ENCODE data around the gene C1orf226.

C1orf226 gene, protein sequence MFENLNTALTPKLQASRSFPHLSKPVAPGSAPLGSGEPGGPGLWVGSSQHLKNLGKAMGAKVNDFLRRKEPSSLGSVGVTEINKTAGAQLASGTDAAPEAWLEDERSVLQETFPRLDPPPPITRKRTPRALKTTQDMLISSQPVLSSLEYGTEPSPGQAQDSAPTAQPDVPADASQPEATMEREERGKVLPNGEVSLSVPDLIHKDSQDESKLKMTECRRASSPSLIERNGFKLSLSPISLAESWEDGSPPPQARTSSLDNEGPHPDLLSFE

DNA sequence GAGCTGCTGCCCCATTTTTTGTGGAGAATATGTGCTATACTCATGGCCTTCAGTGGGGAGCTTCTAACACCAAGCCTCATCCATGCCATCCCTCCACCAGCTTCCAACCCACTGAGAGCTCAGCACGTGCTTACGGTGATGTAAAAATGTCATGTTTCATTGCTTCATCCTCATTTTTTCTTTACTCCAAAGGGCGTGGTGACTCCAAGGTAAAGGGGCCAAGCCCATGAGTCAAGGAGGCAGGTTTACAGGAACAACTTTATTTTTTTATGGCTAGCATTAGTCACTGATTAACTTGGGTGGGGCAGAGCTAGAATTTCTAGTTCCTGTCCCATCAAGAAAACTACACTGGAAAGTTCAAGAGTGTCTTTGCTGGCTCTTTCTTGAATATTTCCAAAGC lies at the start of gene C1orf226:
Gene C1orf226 (plus strand): TSS at position 346 of the 400 bp plus-strand sequence. CDS start 174 bp downstream, outside the sequence.
- DNase-seq (ENCODE audit: low read depth) = no peak
- TF ChIP-seq, protein P1, sequence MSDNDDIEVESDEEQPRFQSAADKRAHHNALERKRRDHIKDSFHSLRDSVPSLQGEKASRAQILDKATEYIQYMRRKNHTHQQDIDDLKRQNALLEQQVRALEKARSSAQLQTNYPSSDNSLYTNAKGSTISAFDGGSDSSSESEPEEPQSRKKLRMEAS (IDR thresholded peaks at IDR 0.05; ENCODE audit: low read depth, low read length) = no peak
- no peak for TF ChIP-seq MYC (IDR thresholded peaks at IDR 0.05; ENCODE audit: low read depth, low read length)
- TF ChIP-seq, protein P2, sequence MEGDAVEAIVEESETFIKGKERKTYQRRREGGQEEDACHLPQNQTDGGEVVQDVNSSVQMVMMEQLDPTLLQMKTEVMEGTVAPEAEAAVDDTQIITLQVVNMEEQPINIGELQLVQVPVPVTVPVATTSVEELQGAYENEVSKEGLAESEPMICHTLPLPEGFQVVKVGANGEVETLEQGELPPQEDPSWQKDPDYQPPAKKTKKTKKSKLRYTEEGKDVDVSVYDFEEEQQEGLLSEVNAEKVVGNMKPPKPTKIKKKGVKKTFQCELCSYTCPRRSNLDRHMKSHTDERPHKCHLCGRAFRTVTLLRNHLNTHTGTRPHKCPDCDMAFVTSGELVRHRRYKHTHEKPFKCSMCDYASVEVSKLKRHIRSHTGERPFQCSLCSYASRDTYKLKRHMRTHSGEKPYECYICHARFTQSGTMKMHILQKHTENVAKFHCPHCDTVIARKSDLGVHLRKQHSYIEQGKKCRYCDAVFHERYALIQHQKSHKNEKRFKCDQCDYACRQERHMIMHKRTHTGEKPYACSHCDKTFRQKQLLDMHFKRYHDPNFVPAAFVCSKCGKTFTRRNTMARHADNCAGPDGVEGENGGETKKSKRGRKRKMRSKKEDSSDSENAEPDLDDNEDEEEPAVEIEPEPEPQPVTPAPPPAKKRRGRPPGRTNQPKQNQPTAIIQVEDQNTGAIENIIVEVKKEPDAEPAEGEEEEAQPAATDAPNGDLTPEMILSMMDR (IDR thresholded peaks at IDR 0.05; ENCODE audit: low read depth, low read length) = no peak
- no peak for TF ChIP-seq POLR2A (IDR thresholded peaks at IDR 0.05; ENCODE audit: extremely low read depth, insufficient read length)
- no peak within 1 kb of the TSS for H3K4me3 ChIP-seq (ENCODE audit: low read depth, low read length)

DNA sequence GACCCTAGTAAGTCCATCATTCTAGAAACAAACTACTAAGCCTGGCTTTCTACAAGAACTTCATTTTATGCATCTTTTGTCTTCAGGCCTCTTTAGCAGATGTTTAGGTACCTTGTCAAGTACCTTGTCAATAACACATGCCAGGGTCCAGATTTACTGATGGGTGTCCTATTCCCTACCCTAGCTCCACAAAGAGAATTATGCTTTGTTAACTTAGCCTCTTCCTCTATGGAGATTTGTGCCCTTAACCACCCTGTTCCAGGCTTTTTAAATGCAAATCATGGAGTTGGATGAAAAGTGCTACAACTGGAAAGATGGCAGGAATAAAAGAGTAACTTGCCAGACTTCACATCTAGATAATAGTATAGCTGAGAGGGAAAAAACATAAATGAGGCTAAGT lies 47.5 kb upstream of the C1orf226 start:
- no peak for TF ChIP-seq POLR2A (IDR thresholded peaks at IDR 0.05; ENCODE audit: extremely low read depth, insufficient read length)
- TF ChIP-seq, protein P2 (IDR thresholded peaks at IDR 0.05; ENCODE audit: low read depth, low read length) = no peak
- TF ChIP-seq, protein P1 (IDR thresholded peaks at IDR 0.05; ENCODE audit: low read depth, low read length) = no peak
- TF ChIP-seq MYC (IDR thresholded peaks at IDR 0.05; ENCODE audit: low read depth, low read length) = no peak
- DNase-seq (ENCODE audit: low read depth) = no peak
- no peak overlapping the region for H3K4me3 ChIP-seq (ENCODE audit: low read depth, low read length)

DNA sequence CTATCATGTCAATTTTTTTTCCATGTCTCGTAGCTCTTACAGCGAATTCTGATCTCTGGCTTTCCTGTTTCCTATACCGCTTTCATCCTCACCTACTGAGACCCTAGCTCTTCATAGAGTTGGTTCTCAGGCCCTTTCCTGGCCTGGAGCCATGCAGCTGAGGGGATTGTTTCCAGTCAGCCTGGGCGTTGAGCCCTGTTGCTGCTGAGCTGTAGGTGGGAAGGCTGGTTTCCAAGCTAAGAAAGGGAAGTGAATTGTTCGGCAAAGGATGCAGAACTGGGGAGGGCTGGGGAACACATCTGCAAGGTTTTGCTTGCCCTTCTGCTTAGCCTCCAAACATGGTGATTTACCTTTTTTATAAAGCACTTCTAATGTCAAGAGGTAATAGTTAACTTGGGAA lies 46.4 kb upstream of the C1orf226 start:
- DNase-seq (ENCODE audit: low read depth) = no peak
- no peak overlapping the region for H3K4me3 ChIP-seq (ENCODE audit: low read depth, low read length)

DNA sequence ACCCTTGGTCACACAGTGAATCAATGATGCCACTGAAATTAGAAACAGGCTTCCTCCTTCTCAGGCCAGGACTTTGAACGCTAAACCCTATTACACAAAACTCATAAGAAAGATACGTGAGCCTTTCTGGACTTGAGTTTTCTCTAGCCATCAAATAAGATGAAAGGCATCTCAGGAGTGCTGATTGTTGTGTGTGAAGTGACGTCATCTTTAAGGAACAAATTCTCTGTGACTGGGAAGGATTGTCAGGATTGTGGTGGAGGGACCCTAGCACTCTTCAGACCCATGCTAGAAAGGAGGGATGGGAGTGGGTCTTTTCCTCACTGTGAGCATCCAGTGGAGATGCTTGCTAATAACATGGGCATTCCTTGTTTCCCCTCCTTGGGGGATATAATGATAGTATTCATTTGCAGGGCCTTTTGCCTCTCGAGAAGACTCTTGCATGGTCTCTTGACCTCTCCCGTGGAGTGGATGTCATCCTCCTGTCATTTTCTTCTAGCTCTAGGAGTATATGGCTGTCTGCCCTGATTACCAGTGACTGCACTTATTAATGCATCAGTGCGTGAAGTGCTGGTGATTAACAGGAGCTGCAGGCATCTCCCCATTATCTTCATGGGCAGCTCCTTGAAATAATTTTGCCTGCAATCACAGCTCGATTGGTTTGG lies 44.8 kb upstream of the C1orf226 start:
- DNase-seq (ENCODE audit: low read depth) = no peak
- no peak overlapping the region for H3K4me3 ChIP-seq (ENCODE audit: low read depth, low read length)
- TF ChIP-seq POLR2A (IDR thresholded peaks at IDR 0.05; ENCODE audit: extremely low read depth, insufficient read length) (no peak), MYC (IDR thresholded peaks at IDR 0.05; ENCODE audit: low read depth, low read length) (no peak)
- TF ChIP-seq, protein P1 (IDR thresholded peaks at IDR 0.05; ENCODE audit: low read depth, low read length) = no peak
- TF ChIP-seq, protein P2 (IDR thresholded peaks at IDR 0.05; ENCODE audit: low read depth, low read length) = no peak

More for the DNA sequence above, 46.4 kb upstream of the C1orf226 start:
- no peak for TF ChIP-seq MYC (IDR thresholded peaks at IDR 0.05; ENCODE audit: low read depth, low read length)
- TF ChIP-seq, protein P1 (IDR thresholded peaks at IDR 0.05; ENCODE audit: low read depth, low read length) = no peak
- no peak for TF ChIP-seq POLR2A (IDR thresholded peaks at IDR 0.05; ENCODE audit: extremely low read depth, insufficient read length)

DNA sequence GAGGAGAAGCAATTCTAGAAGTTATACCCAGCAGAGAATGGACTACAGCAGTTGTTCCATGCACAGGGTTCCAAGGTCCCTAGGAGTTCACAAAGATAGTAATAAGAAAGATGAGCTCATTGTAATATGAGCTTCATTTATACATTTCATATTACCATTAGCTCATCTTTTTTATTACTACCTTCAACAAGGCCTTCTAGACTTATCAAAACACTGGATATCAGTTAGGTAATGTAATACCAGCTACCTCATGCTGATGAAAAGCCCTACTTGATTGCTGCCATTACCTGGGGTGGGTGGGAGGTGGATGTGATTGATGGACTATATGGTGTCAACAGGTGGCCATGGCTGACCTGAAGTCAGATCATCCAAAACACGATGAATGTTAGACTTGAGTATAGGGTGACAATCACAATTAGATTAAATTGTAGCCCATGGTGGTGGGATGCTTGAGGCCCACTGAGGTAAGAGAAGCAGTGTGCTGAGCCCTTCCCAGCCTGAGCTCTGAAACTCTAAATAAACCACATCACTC lies 39.0 kb upstream of the C1orf226 start:
- no peak for DNase-seq (ENCODE audit: low read depth)
- no peak overlapping the region for H3K4me3 ChIP-seq (ENCODE audit: low read depth, low read length)
- TF ChIP-seq MYC (IDR thresholded peaks at IDR 0.05; ENCODE audit: low read depth, low read length) (no peak), POLR2A (IDR thresholded peaks at IDR 0.05; ENCODE audit: extremely low read depth, insufficient read length) (no peak)
- TF ChIP-seq, protein P1 (IDR thresholded peaks at IDR 0.05; ENCODE audit: low read depth, low read length) = no peak
- TF ChIP-seq, protein P2 (IDR thresholded peaks at IDR 0.05; ENCODE audit: low read depth, low read length) = no peak

DNA sequence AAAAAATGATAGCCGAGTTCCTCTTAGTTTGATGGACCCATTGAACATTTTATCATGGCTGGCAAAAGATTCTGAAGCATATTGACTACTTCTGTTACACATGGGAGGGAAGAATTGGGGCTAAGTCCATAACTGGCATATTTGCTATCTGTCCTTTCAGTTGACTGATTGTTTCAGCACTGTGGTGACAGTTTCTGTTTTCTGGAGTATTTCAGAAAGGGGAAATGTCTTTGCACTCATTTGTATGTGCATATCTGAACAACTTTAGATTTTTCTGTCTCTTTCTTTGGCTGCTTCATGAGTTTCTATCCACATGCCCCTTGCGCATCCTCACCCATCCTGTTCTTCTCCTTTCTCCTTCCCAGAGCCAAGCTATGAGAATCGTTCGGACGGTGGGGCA lies 38.1 kb upstream of the C1orf226 start:
- DNase-seq (ENCODE audit: low read depth) = no peak
- TF ChIP-seq, protein P1 (IDR thresholded peaks at IDR 0.05; ENCODE audit: low read depth, low read length) = no peak
- TF ChIP-seq, protein P2 (IDR thresholded peaks at IDR 0.05; ENCODE audit: low read depth, low read length) = no peak
- no peak for TF ChIP-seq MYC (IDR thresholded peaks at IDR 0.05; ENCODE audit: low read depth, low read length)
- TF ChIP-seq POLR2A (IDR thresholded peaks at IDR 0.05; ENCODE audit: extremely low read depth, insufficient read length) = no peak
- no peak overlapping the region for H3K4me3 ChIP-seq (ENCODE audit: low read depth, low read length)
